Neural cell (in vitro differentiated cells): ENCODE measurements around the gene MID1. TPM values are rescaled to one million over a fixed set of nuclear protein-coding genes. Genes with fewer than 3 reads are reported as not detected.

Experiments used
- H2AFZ ChIP-seq: fragments of 200-600, 300-800 bp; sonication (generic), shearing (Covaris generic); 2 replicates; pipeline ENCODE4 v1.6.0; 2014; ENCODE audit warnings: low read depth, mild to moderate bottlenecking, antibody characterized with exemption, low read length, moderate library complexity
- H3F3A ChIP-seq: fragments of 200-600 bp; shearing (Covaris generic); 2 replicates; pipeline ENCODE4 v1.6.1; 2016; ENCODE audit warnings: mild to moderate bottlenecking, moderate library complexity, mixed read lengths, antibody characterized with exemption, low read length; ENCODE audit not compliant: insufficient read depth, poor library complexity, severe bottlenecking
- H3K27ac ChIP-seq: fragments of 200-600, 300-800 bp; sonication (generic), shearing (Covaris generic); 2 replicates; pipeline ENCODE4 v1.5.1; 2014; ENCODE audit warnings: mild to moderate bottlenecking, low read length, moderate library complexity
- H3K27me3 ChIP-seq: fragments of 300-800, 200-600 bp; sonication (generic), shearing (Covaris generic); 2 replicates; pipeline ENCODE4 v1.6.0; 2014; ENCODE audit warnings: mild to moderate bottlenecking, low read depth, low read length, moderate library complexity; ENCODE audit not compliant: insufficient read depth
- H3K36me3 ChIP-seq: fragments of 300-800, 200-600 bp; sonication (generic), shearing (Covaris generic); 2 replicates; pipeline ENCODE4 v1.5.1; 2014; ENCODE audit warnings: mild to moderate bottlenecking, antibody characterized with exemption, low read length, moderate library complexity; ENCODE audit not compliant: insufficient read depth
- H3K4me2 ChIP-seq: fragments of 300-800, 200-600 bp; sonication (generic), shearing (Covaris generic); 2 replicates; pipeline ENCODE4 v1.6.0; 2014; ENCODE audit warnings: mild to moderate bottlenecking, low read length
- H3K4me3 ChIP-seq: fragments of 300-800, 200-600 bp; sonication (generic), shearing (Covaris generic); 2 replicates; pipeline ENCODE4 v1.5.1; 2014; ENCODE audit warnings: mild to moderate bottlenecking, low read length, moderate library complexity
- H3K79me2 ChIP-seq: fragments of 200-600 bp; shearing (Covaris generic); replicated peaks from 2 replicates; pipeline ENCODE4 v1.6.0; 2014; ENCODE audit warnings: mild to moderate bottlenecking, low read length, moderate library complexity; ENCODE audit not compliant: insufficient read depth
- H3K9ac ChIP-seq: fragments of 300-800, 200-600 bp; sonication (generic), shearing (Covaris generic); 2 replicates; pipeline ENCODE4 v1.6.1; 2016; ENCODE audit warnings: mild to moderate bottlenecking, low read length, mixed read lengths
- H3K9me2 ChIP-seq: fragments of 200-600 bp; shearing (Covaris generic); 2 replicates; pipeline ENCODE4 v1.6.1; 2016; ENCODE audit warnings: mild to moderate bottlenecking, low read length, mixed read lengths; ENCODE audit not compliant: insufficient read depth
- H3K9me3 ChIP-seq: fragments of 200-600, 300-800 bp; sonication (generic), shearing (Covaris generic); 2 replicates; pipeline ENCODE4 v1.6.1; 2016; ENCODE audit warnings: mild to moderate bottlenecking, mixed run types, low read length, moderate library complexity, mixed read lengths
- H4K20me1 ChIP-seq: fragments of 200-600 bp; shearing (Covaris generic); 2 replicates; pipeline ENCODE4 v1.6.1; 2016; ENCODE audit warnings: mild to moderate bottlenecking, mixed run types; ENCODE audit not compliant: insufficient read depth
- EP300 ChIP-seq: fragments of 450-650 bp; conservative IDR thresholded peaks from 2 replicates; pipeline ENCODE4 v1.6.1; 2014; ENCODE audit warnings: antibody characterized with exemption, mild to moderate bottlenecking, moderate library complexity; ENCODE audit not compliant: poor library complexity, severe bottlenecking
- EZH2 ChIP-seq: fragments of 200-600, 300-800 bp; shearing (Covaris generic), sonication (generic); IDR thresholded peaks from 2 replicates; pipeline ENCODE4 v1.6.1; 2014; ENCODE audit warnings: antibody characterized with exemption, low read length, borderline replicate concordance, mild to moderate bottlenecking; ENCODE audit not compliant: insufficient read depth, poor library complexity, severe bottlenecking
- MXI1 ChIP-seq: fragments of 450-650 bp; conservative IDR thresholded peaks from 2 replicates; pipeline ENCODE4 v1.6.1; 2014; ENCODE audit warnings: antibody characterized with exemption, mild to moderate bottlenecking; ENCODE audit not compliant: poor library complexity, severe bottlenecking
- POLR2AphosphoS5 ChIP-seq: IDR thresholded peaks from 2 replicates; pipeline ENCODE4 v1.6.1; 2012
- RAD21 ChIP-seq: fragments of 450-650 bp; conservative IDR thresholded peaks from 2 replicates; pipeline ENCODE4 v1.6.1; 2014; ENCODE audit warnings: antibody characterized with exemption, mild to moderate bottlenecking, moderate library complexity
- REST ChIP-seq: IDR thresholded peaks from 2 replicates; pipeline ENCODE4 v1.6.1; 2012; ENCODE audit warnings: borderline replicate concordance
- SMC3 ChIP-seq: fragments of 450-650 bp; conservative IDR thresholded peaks from 2 replicates; pipeline ENCODE4 v1.6.1; 2014; ENCODE audit warnings: antibody characterized with exemption, mild to moderate bottlenecking, moderate library complexity; ENCODE audit not compliant: poor library complexity
- TAF1 ChIP-seq: IDR thresholded peaks from 2 replicates; pipeline ENCODE4 v1.6.1; 2012; ENCODE audit warnings: low read depth
- polyA plus RNA-seq: library from polyadenylated mRNA; depleted of rRNA; stranded (reverse); fragments of >200 nt; gene quantifications from 2 replicates; pipeline ENCODE4 v1.2.3, GENCODE V29; 2014
- TF ChIP-seq, protein P1 (sequence below): fragments of 450-650 bp; IDR thresholded peaks from 2 replicates; pipeline ENCODE4 v1.5.1; 2014; ENCODE audit warnings: antibody characterized with exemption, mild to moderate bottlenecking, moderate library complexity; ENCODE audit not compliant: poor library complexity, severe bottlenecking

The MID1 gene
- polyA plus RNA-seq, 1 donor from 2014 or later = 16.6 TPM

GRCh38 chrX:10482708-10483107 is 137.7 kb downstream of the MID1 start:
- no peaks in the 10 kb centered on the region for H3K27me3 ChIP-seq
- H3K9me3 ChIP-seq = no peaks in the 10 kb centered on the region
- no peak overlapping the region for H3K27ac ChIP-seq
- TF ChIP-seq POLR2AphosphoS5 (no peak), REST (no peak), EP300 (no peak), SMC3 (no peak), EZH2 (no peak), TAF1 (no peak), RAD21 (no peak), MXI1 (no peak)
- TF ChIP-seq, protein P1, sequence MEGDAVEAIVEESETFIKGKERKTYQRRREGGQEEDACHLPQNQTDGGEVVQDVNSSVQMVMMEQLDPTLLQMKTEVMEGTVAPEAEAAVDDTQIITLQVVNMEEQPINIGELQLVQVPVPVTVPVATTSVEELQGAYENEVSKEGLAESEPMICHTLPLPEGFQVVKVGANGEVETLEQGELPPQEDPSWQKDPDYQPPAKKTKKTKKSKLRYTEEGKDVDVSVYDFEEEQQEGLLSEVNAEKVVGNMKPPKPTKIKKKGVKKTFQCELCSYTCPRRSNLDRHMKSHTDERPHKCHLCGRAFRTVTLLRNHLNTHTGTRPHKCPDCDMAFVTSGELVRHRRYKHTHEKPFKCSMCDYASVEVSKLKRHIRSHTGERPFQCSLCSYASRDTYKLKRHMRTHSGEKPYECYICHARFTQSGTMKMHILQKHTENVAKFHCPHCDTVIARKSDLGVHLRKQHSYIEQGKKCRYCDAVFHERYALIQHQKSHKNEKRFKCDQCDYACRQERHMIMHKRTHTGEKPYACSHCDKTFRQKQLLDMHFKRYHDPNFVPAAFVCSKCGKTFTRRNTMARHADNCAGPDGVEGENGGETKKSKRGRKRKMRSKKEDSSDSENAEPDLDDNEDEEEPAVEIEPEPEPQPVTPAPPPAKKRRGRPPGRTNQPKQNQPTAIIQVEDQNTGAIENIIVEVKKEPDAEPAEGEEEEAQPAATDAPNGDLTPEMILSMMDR = no peak
- H4K20me1 ChIP-seq = no peaks in the 10 kb centered on the region
- H3K79me2 ChIP-seq = no peaks in the 10 kb centered on the region
- no peak overlapping the region for H3K9ac ChIP-seq
- no peak overlapping the region for H3K4me3 ChIP-seq
- no peaks in the 10 kb centered on the region for H3F3A ChIP-seq
- H3K4me2 ChIP-seq = no peak overlapping the region
- H3K9me2 ChIP-seq = no peaks in the 10 kb centered on the region
- H3K36me3 ChIP-seq = no peaks in the 10 kb centered on the region
- H2AFZ ChIP-seq = no peak overlapping the region

DNA sequence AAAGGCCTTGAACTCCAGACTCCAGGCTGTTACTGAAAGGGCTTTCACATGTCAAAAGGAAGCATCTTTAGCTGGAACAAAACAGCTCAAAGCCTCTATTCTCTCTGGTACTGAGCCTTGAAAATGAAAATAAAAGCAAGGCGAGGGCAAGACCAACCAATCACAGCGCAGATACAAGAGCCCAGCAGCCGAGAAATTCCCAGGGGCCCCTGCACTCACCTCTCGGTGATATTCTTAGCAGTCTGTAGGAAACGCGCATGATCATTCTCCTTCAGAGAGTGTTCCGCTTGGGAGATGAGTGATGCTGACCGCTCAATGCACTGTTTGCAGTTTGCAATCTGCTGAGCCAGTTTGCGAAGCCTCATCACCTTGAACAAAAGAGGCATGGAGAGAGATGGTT is 138.1 kb downstream of the MID1 start:
- Histone ChIP-seq H3F3A (no peaks in the 10 kb centered on the region), H3K4me2 (no peak overlapping the region), H4K20me1 (no peaks in the 10 kb centered on the region), H3K9ac (no peak overlapping the region), H3K9me3 (no peaks in the 10 kb centered on the region), H3K27me3 (no peaks in the 10 kb centered on the region), H2AFZ (no peak overlapping the region), H3K36me3 (no peaks in the 10 kb centered on the region), H3K9me2 (no peaks in the 10 kb centered on the region), H3K4me3 (no peak overlapping the region), H3K79me2 (no peaks in the 10 kb centered on the region), H3K27ac (no peak overlapping the region)
- TF ChIP-seq, protein P1 = no peak
- no peak for TF ChIP-seq EZH2
- no peak for TF ChIP-seq TAF1
- TF ChIP-seq SMC3 = no peak
- no peak for TF ChIP-seq REST
- no peak for TF ChIP-seq RAD21
- no peak for TF ChIP-seq POLR2AphosphoS5
- no peak for TF ChIP-seq EP300
- TF ChIP-seq MXI1 = no peak
